A673 (cell line): ENCODE results near the gene SSBP3.

Source experiments
- EZH2 ChIP-seq: fragments of 200-600 bp; sonication (generic); IDR thresholded peaks from 2 replicates; pipeline ENCODE4 v1.6.1; 2017; ENCODE audit warnings: borderline replicate concordance, low read depth, mild to moderate bottlenecking, mixed read lengths, antibody characterized with exemption, low read length; ENCODE audit not compliant: poor library complexity, severe bottlenecking
- TF ChIP-seq, protein P1 (sequence below): fragments of 300-800, 200-600 bp; sonication (generic); conservative IDR thresholded peaks from 2 replicates; pipeline ENCODE4 v1.5.1; 2017; ENCODE audit warnings: low read depth, mild to moderate bottlenecking, antibody characterized with exemption, low read length, moderate library complexity, mixed read lengths

DNA sequence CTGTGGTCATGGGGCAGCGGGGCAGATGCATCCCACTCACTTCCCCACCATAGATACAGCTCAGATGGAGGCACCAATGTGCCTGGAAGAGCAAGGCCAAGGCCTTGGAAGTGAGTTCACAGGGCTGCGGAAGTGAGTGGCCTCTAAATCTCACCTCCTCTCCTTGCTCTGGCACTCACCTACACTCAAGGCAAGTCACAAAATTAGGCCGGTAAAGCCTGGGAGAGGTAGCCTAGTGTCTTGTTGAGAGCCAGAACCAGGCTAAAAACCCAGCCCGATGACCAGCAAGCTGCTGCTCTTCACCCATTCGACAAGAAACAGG, 57.5 kb downstream of the SSBP3 start:
- TF ChIP-seq, protein P1, sequence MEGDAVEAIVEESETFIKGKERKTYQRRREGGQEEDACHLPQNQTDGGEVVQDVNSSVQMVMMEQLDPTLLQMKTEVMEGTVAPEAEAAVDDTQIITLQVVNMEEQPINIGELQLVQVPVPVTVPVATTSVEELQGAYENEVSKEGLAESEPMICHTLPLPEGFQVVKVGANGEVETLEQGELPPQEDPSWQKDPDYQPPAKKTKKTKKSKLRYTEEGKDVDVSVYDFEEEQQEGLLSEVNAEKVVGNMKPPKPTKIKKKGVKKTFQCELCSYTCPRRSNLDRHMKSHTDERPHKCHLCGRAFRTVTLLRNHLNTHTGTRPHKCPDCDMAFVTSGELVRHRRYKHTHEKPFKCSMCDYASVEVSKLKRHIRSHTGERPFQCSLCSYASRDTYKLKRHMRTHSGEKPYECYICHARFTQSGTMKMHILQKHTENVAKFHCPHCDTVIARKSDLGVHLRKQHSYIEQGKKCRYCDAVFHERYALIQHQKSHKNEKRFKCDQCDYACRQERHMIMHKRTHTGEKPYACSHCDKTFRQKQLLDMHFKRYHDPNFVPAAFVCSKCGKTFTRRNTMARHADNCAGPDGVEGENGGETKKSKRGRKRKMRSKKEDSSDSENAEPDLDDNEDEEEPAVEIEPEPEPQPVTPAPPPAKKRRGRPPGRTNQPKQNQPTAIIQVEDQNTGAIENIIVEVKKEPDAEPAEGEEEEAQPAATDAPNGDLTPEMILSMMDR = no peak
- no peak for TF ChIP-seq EZH2
